ENCODE results near the gene PCSK6.

Gene PCSK6

DNA sequence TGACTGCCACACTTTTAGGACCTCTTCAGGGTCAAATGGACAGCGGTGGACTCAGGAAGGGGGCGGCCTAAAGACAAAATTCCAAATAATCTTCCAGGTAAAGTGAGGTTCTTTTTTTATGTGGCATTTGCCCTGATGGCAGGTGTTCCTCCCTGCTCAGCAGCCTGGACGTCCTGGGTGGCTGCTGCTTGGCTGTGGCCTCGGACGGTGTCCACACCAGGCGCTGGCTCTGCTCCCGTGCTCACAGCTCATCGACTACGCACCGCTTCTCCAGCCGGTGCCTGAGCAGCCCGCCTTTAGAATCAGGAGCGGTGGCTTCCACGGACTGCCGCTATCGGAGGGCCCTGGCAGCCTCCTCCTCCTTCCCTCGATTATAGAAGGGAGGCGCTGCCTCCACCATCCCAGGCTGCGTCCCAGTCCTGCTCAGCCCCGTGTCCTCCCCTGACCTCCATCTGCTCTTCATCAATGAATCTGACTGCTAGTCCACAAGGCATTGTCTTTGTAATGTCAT is 41.9 kb downstream of the PCSK6 start:
- TF ChIP-seq, protein P1, sequence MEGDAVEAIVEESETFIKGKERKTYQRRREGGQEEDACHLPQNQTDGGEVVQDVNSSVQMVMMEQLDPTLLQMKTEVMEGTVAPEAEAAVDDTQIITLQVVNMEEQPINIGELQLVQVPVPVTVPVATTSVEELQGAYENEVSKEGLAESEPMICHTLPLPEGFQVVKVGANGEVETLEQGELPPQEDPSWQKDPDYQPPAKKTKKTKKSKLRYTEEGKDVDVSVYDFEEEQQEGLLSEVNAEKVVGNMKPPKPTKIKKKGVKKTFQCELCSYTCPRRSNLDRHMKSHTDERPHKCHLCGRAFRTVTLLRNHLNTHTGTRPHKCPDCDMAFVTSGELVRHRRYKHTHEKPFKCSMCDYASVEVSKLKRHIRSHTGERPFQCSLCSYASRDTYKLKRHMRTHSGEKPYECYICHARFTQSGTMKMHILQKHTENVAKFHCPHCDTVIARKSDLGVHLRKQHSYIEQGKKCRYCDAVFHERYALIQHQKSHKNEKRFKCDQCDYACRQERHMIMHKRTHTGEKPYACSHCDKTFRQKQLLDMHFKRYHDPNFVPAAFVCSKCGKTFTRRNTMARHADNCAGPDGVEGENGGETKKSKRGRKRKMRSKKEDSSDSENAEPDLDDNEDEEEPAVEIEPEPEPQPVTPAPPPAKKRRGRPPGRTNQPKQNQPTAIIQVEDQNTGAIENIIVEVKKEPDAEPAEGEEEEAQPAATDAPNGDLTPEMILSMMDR (IDR thresholded peaks at IDR 0.05; ENCODE audit: low read depth, low read length, missing control alignments) = no peak
- no peak overlapping the region for H3K27ac ChIP-seq
- in situ Hi-C loops (cut with HindIII; ENCODE audit: low pct_ligation_motif_present, low sequenced_read_pairs) = no loop called here
- H3K27me3 ChIP-seq (replicated peaks) = no peaks in the 10 kb centered on the region
- no peak for DNase-seq
- H3K36me3 ChIP-seq (replicated peaks) = no peaks in the 10 kb centered on the region
- H3K4me3 ChIP-seq (ENCODE audit: low read depth, low read length) = no peak overlapping the region

DNA sequence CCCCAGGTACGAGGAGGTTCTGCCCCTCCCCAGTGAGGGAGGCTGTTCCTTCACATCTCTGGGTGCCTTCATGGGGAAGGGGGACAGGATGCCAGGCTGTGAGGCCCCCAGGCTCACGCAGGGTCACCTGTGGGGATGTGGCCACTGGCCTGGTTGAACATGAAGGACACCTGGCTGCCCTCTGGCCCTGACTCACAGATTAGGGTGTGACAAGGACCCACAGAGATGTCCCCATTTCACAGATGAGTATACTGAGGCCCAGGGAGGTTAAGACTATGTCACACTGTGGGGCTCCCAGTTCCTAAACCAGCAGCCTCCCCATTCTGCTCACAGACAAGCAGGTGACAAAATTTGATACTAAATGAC is 42.4 kb downstream of the PCSK6 start:
- H3K27ac ChIP-seq = no peak overlapping the region

DNA sequence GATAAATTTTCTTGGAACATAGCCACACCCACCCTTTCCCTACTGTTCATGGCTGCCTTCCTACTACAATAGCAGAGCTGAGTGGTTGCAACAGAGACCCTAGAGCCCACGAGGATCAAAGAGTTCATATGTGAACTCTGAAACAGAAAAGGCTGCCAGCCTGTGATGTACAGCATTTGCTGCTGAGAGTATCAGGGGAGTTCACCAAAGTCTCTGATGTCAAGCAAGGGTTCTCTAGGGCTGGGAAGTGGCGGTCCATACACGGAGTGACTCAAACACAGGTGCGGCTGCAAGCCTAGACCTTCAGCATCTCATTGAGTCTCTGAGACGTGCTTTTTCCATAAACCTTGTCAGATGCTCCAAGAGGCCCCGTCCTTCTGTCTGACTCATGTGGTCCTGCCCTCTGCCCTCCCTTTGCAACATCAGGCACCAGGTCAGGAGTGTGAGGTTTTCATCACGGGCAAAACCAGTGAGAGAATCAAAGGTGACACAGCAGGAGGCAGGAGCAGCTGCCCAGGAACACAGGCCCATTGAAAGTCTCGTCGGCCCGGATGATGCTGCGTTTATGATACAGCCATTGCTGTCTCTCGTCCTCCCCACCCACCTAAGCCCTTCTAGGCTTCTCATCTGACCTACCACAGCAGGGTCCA is 42.9 kb downstream of the PCSK6 start:
- Histone ChIP-seq H3K36me3 (replicated peaks) (no peaks in the 10 kb centered on the region), H3K4me3 (ENCODE audit: low read depth, low read length) (no peak overlapping the region), H3K27ac (peak overlapping the region; percentile 20), H3K27me3 (replicated peaks) (no peaks in the 10 kb centered on the region)
- DNase-seq = no peak
- in situ Hi-C loops (cut with HindIII; ENCODE audit: low pct_ligation_motif_present, low sequenced_read_pairs) = no loop called here
- TF ChIP-seq, protein P1 (IDR thresholded peaks at IDR 0.05; ENCODE audit: low read depth, low read length, missing control alignments) = no peak

More for the DNA sequence above, 42.4 kb downstream of the PCSK6 start:
- in situ Hi-C loops (cut with HindIII; ENCODE audit: low pct_ligation_motif_present, low sequenced_read_pairs) = no loop called here
- no peaks in the 10 kb centered on the region for H3K27me3 ChIP-seq (replicated peaks)
- H3K4me3 ChIP-seq (ENCODE audit: low read depth, low read length) = no peak overlapping the region
- TF ChIP-seq, protein P1 (IDR thresholded peaks at IDR 0.05; ENCODE audit: low read depth, low read length, missing control alignments) = no peak
- no peaks in the 10 kb centered on the region for H3K36me3 ChIP-seq (replicated peaks)
- DNase-seq = no peak

DNA sequence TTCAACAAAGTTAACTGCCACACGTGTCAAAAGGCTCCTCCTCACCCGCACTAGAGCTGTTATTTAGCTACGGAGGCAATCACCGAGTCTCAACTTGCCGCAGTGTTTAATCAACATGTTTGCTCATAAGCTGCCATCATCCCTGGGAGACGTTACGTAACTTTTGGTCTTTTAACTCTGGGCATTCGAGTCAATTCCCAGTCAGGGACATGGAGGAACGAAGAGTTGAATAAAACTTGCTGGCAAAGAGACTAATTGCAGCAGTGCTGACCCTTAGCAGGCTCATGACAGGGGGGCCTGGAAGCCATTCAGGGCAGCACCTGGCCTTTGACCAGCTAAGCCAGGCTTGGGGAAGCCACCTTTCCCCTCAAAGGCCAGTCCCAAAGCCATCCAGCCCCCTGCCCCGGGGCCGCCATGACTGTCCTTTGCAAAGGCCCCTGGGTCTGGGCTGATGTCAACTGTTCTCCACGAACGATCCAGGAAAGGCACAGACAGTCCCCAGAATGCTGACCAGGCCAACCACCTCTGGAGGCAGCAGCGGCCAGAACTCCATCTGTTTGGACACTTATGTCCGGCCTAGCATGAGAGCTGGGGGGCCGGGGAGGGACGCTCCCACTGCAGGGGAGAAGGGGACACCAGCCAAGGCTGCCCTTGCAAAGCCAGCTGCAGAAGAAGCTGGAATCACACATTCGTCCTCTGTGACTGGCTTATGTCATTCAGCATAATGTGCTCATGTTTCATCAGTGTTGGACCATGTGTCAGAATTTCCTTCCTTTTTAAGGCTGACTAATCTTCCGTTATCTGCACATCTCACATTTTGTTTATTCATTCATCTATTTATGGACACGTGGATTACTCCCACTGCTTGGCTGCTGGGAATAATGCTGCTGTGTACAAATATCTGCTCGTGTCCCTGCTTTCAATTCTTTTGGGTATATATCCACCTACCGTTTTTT is 43.7 kb downstream of the PCSK6 start:
- no peak overlapping the region for H3K4me3 ChIP-seq (ENCODE audit: low read depth, low read length)
- peak overlapping the region; percentile 20 for H3K27ac ChIP-seq
- peak; percentile 65 for DNase-seq
- in situ Hi-C loops (cut with HindIII; ENCODE audit: low pct_ligation_motif_present, low sequenced_read_pairs) = no loop called here
- H3K36me3 ChIP-seq (replicated peaks) = no peaks in the 10 kb centered on the region
- H3K27me3 ChIP-seq (replicated peaks) = no peaks in the 10 kb centered on the region
- TF ChIP-seq, protein P1 (IDR thresholded peaks at IDR 0.05; ENCODE audit: low read depth, low read length, missing control alignments) = no peak

DNA sequence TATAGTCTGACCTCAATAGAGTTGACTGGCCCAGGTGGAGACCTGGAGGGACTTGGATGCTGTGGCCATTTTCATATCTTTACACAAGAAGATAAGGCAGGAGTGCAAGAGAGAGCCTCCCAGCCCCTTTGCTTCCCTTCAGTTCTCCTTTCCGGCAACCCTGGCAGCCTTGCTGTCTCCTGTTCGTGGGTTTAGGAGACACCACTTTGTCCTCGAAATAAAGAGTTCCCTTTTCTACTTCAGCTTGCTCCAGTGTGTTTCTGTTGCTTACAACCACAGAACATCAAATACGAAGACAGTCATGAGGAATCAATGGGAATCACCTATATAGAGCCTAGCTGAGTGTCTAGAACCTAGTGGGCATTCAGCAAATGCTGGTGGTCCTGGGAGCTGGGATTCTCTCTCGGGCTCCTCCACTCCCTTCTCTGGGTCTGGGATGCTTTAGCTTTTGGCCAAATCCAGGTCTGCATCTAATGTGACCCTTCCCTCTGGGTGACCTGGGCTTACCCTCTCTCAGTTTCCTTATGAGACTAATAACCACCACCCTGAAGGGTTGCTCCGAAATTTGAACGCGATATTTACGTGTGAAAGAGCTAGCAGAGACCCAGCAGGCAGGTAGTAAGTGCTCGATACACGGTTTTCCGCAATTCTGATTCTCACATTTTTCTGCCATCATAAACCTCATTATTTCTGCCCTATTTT is 44.5 kb downstream of the PCSK6 start:
- Histone ChIP-seq H3K4me3 (ENCODE audit: low read depth, low read length) (no peak overlapping the region), H3K27me3 (replicated peaks) (no peaks in the 10 kb centered on the region), H3K27ac (no peak overlapping the region), H3K36me3 (replicated peaks) (no peaks in the 10 kb centered on the region)
- DNase-seq = no peak
- in situ Hi-C loops (cut with HindIII; ENCODE audit: low pct_ligation_motif_present, low sequenced_read_pairs) = no loop called here
- TF ChIP-seq, protein P1 (IDR thresholded peaks at IDR 0.05; ENCODE audit: low read depth, low read length, missing control alignments) = no peak

All from brain microvascular endothelial cell (primary cell).